ENCODE results near the gene FAM81A.

DNA sequence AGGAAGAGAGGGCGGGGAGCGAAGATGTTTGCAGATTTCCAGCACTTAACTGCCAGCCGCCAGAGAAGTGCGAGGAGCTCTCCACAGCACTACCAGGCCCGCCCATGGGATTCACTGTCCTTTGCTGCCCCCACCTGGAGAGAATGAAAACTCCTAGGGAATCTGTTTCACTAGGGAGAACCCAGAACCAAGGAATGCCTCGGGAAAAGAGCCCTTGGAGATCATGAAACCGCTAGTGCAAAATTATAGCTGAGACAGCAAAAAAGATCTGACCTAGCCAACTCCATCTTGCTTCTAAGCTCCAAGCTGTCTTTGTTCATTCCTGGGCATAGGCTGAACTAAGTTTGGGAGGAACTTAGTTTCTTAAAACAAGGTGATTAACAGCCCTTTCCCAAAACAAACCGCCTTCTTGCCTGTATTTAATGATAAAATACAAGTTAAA is 91.0 kb downstream of the FAM81A start:
- TF ChIP-seq EZH2 (IDR thresholded peaks at IDR 0.05; ENCODE audit: low read length, missing control alignments) = no peak
- TF ChIP-seq, protein P1, sequence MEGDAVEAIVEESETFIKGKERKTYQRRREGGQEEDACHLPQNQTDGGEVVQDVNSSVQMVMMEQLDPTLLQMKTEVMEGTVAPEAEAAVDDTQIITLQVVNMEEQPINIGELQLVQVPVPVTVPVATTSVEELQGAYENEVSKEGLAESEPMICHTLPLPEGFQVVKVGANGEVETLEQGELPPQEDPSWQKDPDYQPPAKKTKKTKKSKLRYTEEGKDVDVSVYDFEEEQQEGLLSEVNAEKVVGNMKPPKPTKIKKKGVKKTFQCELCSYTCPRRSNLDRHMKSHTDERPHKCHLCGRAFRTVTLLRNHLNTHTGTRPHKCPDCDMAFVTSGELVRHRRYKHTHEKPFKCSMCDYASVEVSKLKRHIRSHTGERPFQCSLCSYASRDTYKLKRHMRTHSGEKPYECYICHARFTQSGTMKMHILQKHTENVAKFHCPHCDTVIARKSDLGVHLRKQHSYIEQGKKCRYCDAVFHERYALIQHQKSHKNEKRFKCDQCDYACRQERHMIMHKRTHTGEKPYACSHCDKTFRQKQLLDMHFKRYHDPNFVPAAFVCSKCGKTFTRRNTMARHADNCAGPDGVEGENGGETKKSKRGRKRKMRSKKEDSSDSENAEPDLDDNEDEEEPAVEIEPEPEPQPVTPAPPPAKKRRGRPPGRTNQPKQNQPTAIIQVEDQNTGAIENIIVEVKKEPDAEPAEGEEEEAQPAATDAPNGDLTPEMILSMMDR (conservative IDR thresholded peaks at IDR 0.05 in 1 of 2, IDR thresholded peaks at IDR 0.05 in 1 of 2; ENCODE audit: low read depth in 1 of 2, low read length in 2 of 2) = peak; percentile 81 to 85
